ENCODE measurements around the gene ERBIN. TPM values are rescaled to one million over a fixed set of nuclear protein-coding genes. Genes with fewer than 3 reads are reported as not detected.
"Not testable (repeated sequence)": the region's sequence is repeated elsewhere in the genome, so short reads cannot be mapped to it uniquely, and the experiment has no call there.

ERBIN gene
- total RNA-seq, 1 donor from 2014 or later, result 61.4 TPM

GRCh38 chr5:66002415-66002814 is 76.0 kb downstream of the ERBIN start:
- no peak for DNase-seq (ENCODE audit: extremely low read depth, low read depth, low spot score)

GRCh38 chr5:66004216-66004615 is 77.8 kb downstream of the ERBIN start:
- DNase-seq (ENCODE audit: extremely low read depth, low read depth, low spot score), result no peak

- DNase-seq (ENCODE audit: extremely low read depth, low read depth, low spot score), result no peak
Measured at GRCh38 chr5:66009277-66009676, 82.9 kb downstream of the ERBIN start.

- no peak for DNase-seq (ENCODE audit: extremely low read depth, low read depth, low spot score)
Measured at GRCh38 chr5:66010476-66010875, 84.1 kb downstream of the ERBIN start.

- no peak for DNase-seq (ENCODE audit: extremely low read depth, low read depth, low spot score)
Measured at GRCh38 chr5:66012271-66012670, 85.9 kb downstream of the ERBIN start.

- DNase-seq (ENCODE audit: extremely low read depth, low read depth, low spot score), result no peak
Measured at GRCh38 chr5:66013397-66013796, 87.0 kb downstream of the ERBIN start.

- no peak for DNase-seq (ENCODE audit: extremely low read depth, low read depth, low spot score)
Measured at GRCh38 chr5:66013906-66014305, 87.5 kb downstream of the ERBIN start.

GRCh38 chr5:66015196-66015960 is 89.0 kb downstream of the ERBIN start:
- DNase-seq (ENCODE audit: extremely low read depth, low read depth, low spot score), result no peak

GRCh38 chr5:66021585-66021984 is 95.2 kb downstream of the ERBIN start:
- DNase-seq (ENCODE audit: extremely low read depth, low read depth, low spot score), result no peak

- no peak for DNase-seq (ENCODE audit: extremely low read depth, low read depth, low spot score)
Measured at GRCh38 chr5:66039296-66039695, 112.9 kb downstream of the ERBIN start.

GRCh38 chr5:66039701-66040100 is 113.3 kb downstream of the ERBIN start:
- no peak for DNase-seq (ENCODE audit: extremely low read depth, low read depth, low spot score)

- no peak for DNase-seq (ENCODE audit: extremely low read depth, low read depth, low spot score)
Measured at GRCh38 chr5:66041627-66042026, 115.3 kb downstream of the ERBIN start.

GRCh38 chr5:66057239-66057638 is 130.9 kb downstream of the ERBIN start:
- DNase-seq (ENCODE audit: extremely low read depth, low read depth, low spot score), result no peak

GRCh38 chr5:66061320-66061719 is 134.9 kb downstream of the ERBIN start:
- DNase-seq (ENCODE audit: extremely low read depth, low read depth, low spot score), result not testable (repeated sequence)

- DNase-seq (ENCODE audit: extremely low read depth, low read depth, low spot score), result not testable (repeated sequence)
Measured at GRCh38 chr5:66063061-66063460, 136.7 kb downstream of the ERBIN start.

- no peak for DNase-seq (ENCODE audit: extremely low read depth, low read depth, low spot score)
Measured at GRCh38 chr5:66066826-66067225, 140.5 kb downstream of the ERBIN start.

GRCh38 chr5:66072031-66072430 is 145.7 kb downstream of the ERBIN start:
- no peak for DNase-seq (ENCODE audit: extremely low read depth, low read depth, low spot score)

- no peak for DNase-seq (ENCODE audit: extremely low read depth, low read depth, low spot score)
Measured at GRCh38 chr5:66074901-66075300, 148.5 kb downstream of the ERBIN start.

GRCh38 chr5:66080664-66081063 is 154.3 kb downstream of the ERBIN start:
- no peak for DNase-seq (ENCODE audit: extremely low read depth, low read depth, low spot score)

- no peak for DNase-seq (ENCODE audit: extremely low read depth, low read depth, low spot score)
Measured at GRCh38 chr5:66089384-66089783, 163.0 kb downstream of the ERBIN start.

GRCh38 chr5:66100851-66101250 is 174.5 kb downstream of the ERBIN start:
- no peak for DNase-seq (ENCODE audit: extremely low read depth, low read depth, low spot score)

GRCh38 chr5:66113160-66113559 is 186.8 kb downstream of the ERBIN start:
- no peak for DNase-seq (ENCODE audit: extremely low read depth, low read depth, low spot score)

GRCh38 chr5:66118304-66118703 is 191.9 kb downstream of the ERBIN start:
- DNase-seq (ENCODE audit: extremely low read depth, low read depth, low spot score), result no peak

All from glomerular endothelial cell (primary cell).